Uterus (tissue), 4 donors: ENCODE results near the gene CGNL1. TPM values are rescaled to one million over a fixed set of nuclear protein-coding genes. Genes with fewer than 3 reads are reported as not detected.

Experiments used
- DNase-seq, 2 donors: peaks; one replicate each; pipeline ENCODE4 v3.0.0-alpha.2; 2019 to 2020
- H3K27ac ChIP-seq, 2 donors: fragments of 200-600 bp; sonication (generic); 1 replicate in 1 of 2; 2 replicates in 1 of 2; pipeline ENCODE4 v1.5.1; 2016 to 2018
- H3K27me3 ChIP-seq, 2 donors: fragments of 200-600 bp; sonication (generic); one replicate each; pipeline ENCODE4 v1.5.1; 2018 to 2019; ENCODE audit warnings: control low read depth in 1 of 2
- H3K36me3 ChIP-seq, 2 donors: fragments of 200-600 bp; sonication (generic); one replicate each; pipeline ENCODE4 v1.5.1; 2019; ENCODE audit warnings: control low read depth in 1 of 2
- H3K4me1 ChIP-seq, 2 donors: fragments of 200-600 bp; sonication (generic); one replicate each; pipeline ENCODE4 v1.5.1; 2018 to 2019; ENCODE audit warnings: control low read depth in 1 of 2
- H3K4me3 ChIP-seq, 2 donors: fragments of 200-600 bp; sonication (generic); 1 replicate in 1 of 2; 2 replicates in 1 of 2; pipeline ENCODE4 v1.5.1; 2018 to 2019; ENCODE audit warnings: mild to moderate bottlenecking in 1 of 2
- H3K9me3 ChIP-seq, 2 donors: fragments of 200-600 bp; sonication (generic); one replicate each; pipeline ENCODE4 v1.5.1; 2019; ENCODE audit warnings: control low read depth in 1 of 2
- POLR2A ChIP-seq, 2 donors: fragments of 450-650 bp; IDR thresholded peaks; one replicate each; pipeline ENCODE4 v1.6.1; 2016; ENCODE audit warnings: antibody characterized with exemption in 2 of 2, mild to moderate bottlenecking in 1 of 2, moderate library complexity in 1 of 2
- intact Hi-C: fragments of 100-400 bp; cut with DNase I; formaldehyde crosslinking; loops from one replicate; pipeline ENCODE4 v1.15.1; 2023; ENCODE audit warnings: low total_unique reads
- total RNA-seq, 4 donors: library from RNA; depleted of rRNA in 3 of 4; stranded (reverse); fragments of >200 nt in 3 of 4; gene quantifications; one replicate each; pipeline versions ENCODE4 v1.1.0 to v1.2.4, GENCODE V29; 2014 to 2023
- TF ChIP-seq, protein P1 (sequence below), 4 experiments: fragments of 200-600 bp in 2 of 4; fragments of 450-650 bp in 2 of 4; sonication (generic) in 2 of 4; IDR thresholded peaks; one replicate each; pipeline ENCODE4 v1.5.1; 2016 to 2019; ENCODE audit warnings: antibody characterized with exemption in 4 of 4, mild to moderate bottlenecking in 2 of 4, moderate library complexity in 1 of 4
- donor health status: DM: yes; HTN: yes; CAD: no.

Gene CGNL1
- total RNA-seq, 4 donors from 2014 or later: 15.1 to 74.4 (median 31.7) TPM

DNA sequence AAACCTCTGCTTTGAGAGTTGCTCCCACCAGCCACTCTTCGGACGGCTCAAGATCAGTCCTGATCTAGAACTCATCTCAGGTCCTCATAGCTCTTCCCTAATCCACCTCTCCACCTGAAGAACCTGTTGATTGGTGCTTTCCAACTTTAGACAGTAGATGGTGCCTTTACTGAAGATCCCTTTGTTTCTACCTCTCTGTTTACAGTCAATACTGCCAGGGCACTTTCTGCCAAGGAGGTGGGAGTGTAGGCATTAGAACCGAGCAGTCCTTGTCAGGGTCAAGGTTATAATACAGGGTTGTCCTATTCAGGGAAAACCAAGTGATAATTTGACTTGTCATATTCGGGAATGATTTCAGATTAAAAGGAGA is 1.2 kb downstream of the CGNL1 start:
- no peaks in the 10 kb centered on the region for H3K36me3 ChIP-seq
- H3K27me3 ChIP-seq: no peaks in the 10 kb centered on the region
- H3K9me3 ChIP-seq: no peaks in the 10 kb centered on the region
- H3K4me1 ChIP-seq: peaks cover 0 to 7% of the 10 kb centered on the region in 2 donors
- TF ChIP-seq POLR2A (IDR thresholded peaks at IDR 0.05): no peak
- TF ChIP-seq, protein P1, sequence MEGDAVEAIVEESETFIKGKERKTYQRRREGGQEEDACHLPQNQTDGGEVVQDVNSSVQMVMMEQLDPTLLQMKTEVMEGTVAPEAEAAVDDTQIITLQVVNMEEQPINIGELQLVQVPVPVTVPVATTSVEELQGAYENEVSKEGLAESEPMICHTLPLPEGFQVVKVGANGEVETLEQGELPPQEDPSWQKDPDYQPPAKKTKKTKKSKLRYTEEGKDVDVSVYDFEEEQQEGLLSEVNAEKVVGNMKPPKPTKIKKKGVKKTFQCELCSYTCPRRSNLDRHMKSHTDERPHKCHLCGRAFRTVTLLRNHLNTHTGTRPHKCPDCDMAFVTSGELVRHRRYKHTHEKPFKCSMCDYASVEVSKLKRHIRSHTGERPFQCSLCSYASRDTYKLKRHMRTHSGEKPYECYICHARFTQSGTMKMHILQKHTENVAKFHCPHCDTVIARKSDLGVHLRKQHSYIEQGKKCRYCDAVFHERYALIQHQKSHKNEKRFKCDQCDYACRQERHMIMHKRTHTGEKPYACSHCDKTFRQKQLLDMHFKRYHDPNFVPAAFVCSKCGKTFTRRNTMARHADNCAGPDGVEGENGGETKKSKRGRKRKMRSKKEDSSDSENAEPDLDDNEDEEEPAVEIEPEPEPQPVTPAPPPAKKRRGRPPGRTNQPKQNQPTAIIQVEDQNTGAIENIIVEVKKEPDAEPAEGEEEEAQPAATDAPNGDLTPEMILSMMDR (IDR thresholded peaks at IDR 0.05): no peak
- DNase-seq: no peak
- peak overlapping the region; percentile 82 to 97 for H3K4me3 ChIP-seq
- intact Hi-C loops: loop anchor here (10.0 kb wide), 1 partner anchor 87 kb away; no protein-coding TSS in a partner anchor
- H3K27ac ChIP-seq: peak overlapping the region; percentile 83 to 86

DNA sequence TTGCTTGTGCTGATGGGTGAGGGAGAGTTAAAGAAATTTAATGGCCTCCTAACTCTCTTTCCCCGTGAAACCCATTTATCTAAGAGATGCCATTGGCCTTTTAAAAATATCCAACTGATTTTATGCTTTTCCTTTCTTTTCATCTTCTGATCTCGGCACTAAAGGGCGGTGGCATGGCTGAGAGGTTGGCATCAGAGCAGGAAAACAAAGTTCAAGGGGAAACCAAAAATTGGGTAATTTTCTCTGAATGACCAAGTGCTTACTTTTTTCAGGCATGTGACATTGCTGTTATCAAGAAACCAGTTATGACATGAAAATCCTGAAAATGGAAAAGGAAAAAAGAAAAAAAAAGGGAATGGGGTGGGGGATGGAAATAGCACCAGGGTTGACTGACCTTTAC is 3.2 kb downstream of the CGNL1 start:
- DNase-seq: no peak
- H3K27me3 ChIP-seq: no peaks in the 10 kb centered on the region
- intact Hi-C loops: loop anchor here (10.0 kb wide), 1 partner anchor 85 kb away; no protein-coding TSS in a partner anchor

DNA sequence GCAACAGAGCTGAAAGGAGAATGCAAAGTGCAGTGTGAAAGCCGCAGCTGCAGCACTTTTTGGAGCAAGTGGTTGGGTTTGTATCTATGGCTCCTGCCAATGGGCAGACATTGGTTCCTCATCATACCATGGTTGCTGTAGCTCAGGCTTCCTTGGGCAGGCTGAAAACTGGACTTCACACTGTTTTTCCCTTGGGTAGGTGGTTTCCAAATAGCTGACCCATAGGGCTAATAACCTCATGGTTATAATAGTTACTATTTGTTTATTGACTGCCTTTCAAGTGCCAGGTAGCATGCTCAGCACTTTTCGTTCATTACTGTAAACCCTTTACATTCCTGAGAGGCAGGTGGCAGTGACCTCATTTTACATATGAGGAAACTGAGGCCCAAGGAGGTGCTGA is 4.5 kb downstream of the CGNL1 start:
- Histone ChIP-seq H3K4me3 (no peak overlapping the region), H3K36me3 (no peaks in the 10 kb centered on the region), H3K4me1 (peaks cover 2 to 16% of the 10 kb centered on the region in 2 donors), H3K27ac (peak overlapping the region; percentile 57 to 68), H3K9me3 (no peaks in the 10 kb centered on the region), H3K27me3 (no peaks in the 10 kb centered on the region)
- TF ChIP-seq, protein P1 (IDR thresholded peaks at IDR 0.05): no peak
- TF ChIP-seq POLR2A (IDR thresholded peaks at IDR 0.05): no peak
- intact Hi-C loops: no loop called here
- no peak for DNase-seq

More for the DNA sequence above, 3.2 kb downstream of the CGNL1 start:
- TF ChIP-seq POLR2A (IDR thresholded peaks at IDR 0.05): no peak
- TF ChIP-seq, protein P1 (IDR thresholded peaks at IDR 0.05): no peak
- H3K4me3 ChIP-seq: no peak overlapping the region
- H3K27ac ChIP-seq: peak overlapping the region; percentile 8 to 22
- H3K36me3 ChIP-seq: no peaks in the 10 kb centered on the region
- no peaks in the 10 kb centered on the region for H3K9me3 ChIP-seq
- H3K4me1 ChIP-seq: peaks cover 0 to 16% of the 10 kb centered on the region in 2 donors

DNA sequence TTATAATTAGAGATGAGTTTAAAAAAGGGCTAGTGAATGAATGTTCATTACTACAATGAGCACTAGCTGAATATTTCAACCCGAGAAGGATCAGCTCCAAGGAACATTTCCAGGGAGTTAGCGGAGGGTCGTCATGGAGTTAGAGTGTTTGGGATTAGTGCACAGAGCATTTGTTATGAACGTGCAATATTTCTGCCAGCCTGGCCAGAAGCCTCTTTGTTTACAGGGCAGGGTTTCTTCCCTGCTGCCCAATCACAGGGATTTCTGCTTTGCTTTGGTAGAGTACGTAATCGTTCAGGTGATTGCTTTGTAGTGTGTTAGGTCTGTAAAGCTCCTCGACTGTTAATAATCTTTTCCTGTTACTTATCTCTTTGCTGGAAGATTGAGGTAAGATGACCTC is 5.9 kb downstream of the CGNL1 start:
- no peaks in the 10 kb centered on the region for H3K9me3 ChIP-seq
- no peaks in the 10 kb centered on the region for H3K27me3 ChIP-seq
- H3K27ac ChIP-seq: peak overlapping the region; percentile 57 to 68
- no peaks in the 10 kb centered on the region for H3K36me3 ChIP-seq
- H3K4me1 ChIP-seq: peaks cover 6 to 16% of the 10 kb centered on the region in 2 donors
- TF ChIP-seq, protein P1 (IDR thresholded peaks at IDR 0.05): no peak
- TF ChIP-seq POLR2A (IDR thresholded peaks at IDR 0.05): no peak
- intact Hi-C loops: no loop called here
- DNase-seq: no peak
- no peak overlapping the region for H3K4me3 ChIP-seq

DNA sequence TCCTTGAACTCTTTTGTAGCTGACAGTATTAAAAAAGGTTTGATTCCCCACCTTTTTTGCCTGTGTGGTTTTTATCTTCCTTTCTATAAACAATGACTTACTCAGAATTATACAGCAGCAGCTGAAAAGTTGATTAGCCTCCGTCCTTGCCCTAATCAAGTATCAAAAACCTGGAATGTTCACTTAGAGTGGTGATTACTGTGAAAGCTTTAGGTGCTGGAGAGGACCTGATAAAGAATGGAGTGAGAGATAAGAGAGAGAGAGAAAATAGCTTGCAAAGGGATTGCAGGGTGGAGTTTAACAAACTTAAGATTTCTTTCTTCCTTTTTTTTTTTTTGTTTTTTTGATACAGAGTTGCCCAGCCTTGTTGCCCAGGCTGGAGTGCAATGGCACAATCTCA is 6.7 kb downstream of the CGNL1 start:
- H3K27me3 ChIP-seq: no peaks in the 10 kb centered on the region
- intact Hi-C loops: no loop called here
- no peak for TF ChIP-seq POLR2A (IDR thresholded peaks at IDR 0.05)
- TF ChIP-seq, protein P1 (IDR thresholded peaks at IDR 0.05): no peak
- H3K36me3 ChIP-seq: no peaks in the 10 kb centered on the region
- DNase-seq: no peak
- H3K4me1 ChIP-seq: peaks cover 6 to 16% of the 10 kb centered on the region in 2 donors
- no peaks in the 10 kb centered on the region for H3K9me3 ChIP-seq
- H3K27ac ChIP-seq: peak overlapping the region; percentile 57 to 68
- H3K4me3 ChIP-seq: no peak overlapping the region
